ENCODE data around the gene OR4A47. TPM values are rescaled to one million over a fixed set of nuclear protein-coding genes. Genes with fewer than 3 reads are reported as not detected.

OR4A47 gene
- total and polyA plus RNA-seq, 2 of the 13 experiments (the other 11 are each of a cell fraction or from before 2014, with no cell fraction given), result not detected

- no peak for TF ChIP-seq ZNF609 (CRISPR knock-in tag; IDR thresholded peaks at IDR 0.05; ENCODE audit: borderline replicate concordance)
- no peak for TF ChIP-seq ZHX2 (IDR thresholded peaks at IDR 0.05; ENCODE audit: low read depth)
- no peak for TF ChIP-seq ZHX2 (CRISPR knock-in tag; IDR thresholded peaks at IDR 0.05; ENCODE audit: borderline replicate concordance)
- TF ChIP-seq THAP8 (CRISPR knock-in tag; IDR thresholded peaks at IDR 0.05; ENCODE audit: borderline replicate concordance), result no peak
- no peak for TF ChIP-seq TP53 (CRISPR knock-in tag; conservative IDR thresholded peaks at IDR 0.05)
- TF ChIP-seq SMC3 (IDR thresholded peaks at IDR 0.05; ENCODE audit: low read length), result no peak
These were observed 50.4 kb downstream of the OR4A47 start (continued) for GRCh38 chr11:48538991-48539390.

Other genes with a start within 250 kb of the OR4A47 start
- not detected in 2 replicates for gene OR4X2, start 243.7 kb upstream of the OR4A47 start, total RNA-seq (2016; rRNA removed; fragmentation: Illumina TruSeq; extraction: Trizol)
- not detected in 2 replicates for gene OR4X2, start 243.7 kb upstream of the OR4A47 start, polyA plus RNA-seq (2011; rRNA removed)
- gene OR4X1, start 224.9 kb upstream of the OR4A47 start, total RNA-seq (2016; rRNA removed; fragmentation: Illumina TruSeq; extraction: Trizol), result not detected in 2 replicates
- gene OR4X1, start 224.9 kb upstream of the OR4A47 start, polyA plus RNA-seq (2011; rRNA removed), result not detected in 2 replicates
- not detected in 2 replicates for gene OR4S1, start 182.6 kb upstream of the OR4A47 start, total RNA-seq (2016; rRNA removed; fragmentation: Illumina TruSeq; extraction: Trizol)
- gene OR4S1, start 182.6 kb upstream of the OR4A47 start, polyA plus RNA-seq (2011; rRNA removed), result not detected in 2 replicates
- gene OR4C3, start 163.9 kb upstream of the OR4A47 start, total RNA-seq (2016; rRNA removed; fragmentation: Illumina TruSeq; extraction: Trizol), result not detected in 2 replicates
- not detected in 2 replicates for gene OR4C3, start 163.9 kb upstream of the OR4A47 start, polyA plus RNA-seq (2011; rRNA removed)
- gene OR4C5, start 122.3 kb upstream of the OR4A47 start, total RNA-seq (2016; rRNA removed; fragmentation: Illumina TruSeq; extraction: Trizol), result not detected in 2 replicates
- gene OR4C5, start 122.3 kb upstream of the OR4A47 start, polyA plus RNA-seq (2011; rRNA removed), result not detected in 2 replicates